Type B pancreatic cell (in vitro differentiated cells): ENCODE measurements around the gene SECISBP2L. TPM values are rescaled to one million over a fixed set of nuclear protein-coding genes. Genes with fewer than 3 reads are reported as not detected.
A peak's percentile ranks its signal among the peaks of the same experiment; 100 is the strongest.

Experiments used
- DNase-seq: peaks from one replicate; pipeline ENCODE4 v3.0.0; 2021; ENCODE audit warnings: mixed read lengths; ENCODE audit not compliant: unreplicated experiment; ENCODE audit errors: extremely low spot score
- H3K27ac Mint-ChIP-seq: 2 replicates; pipeline ENCODE4 v1.8.0; 2021; ENCODE audit warnings: mild to moderate bottlenecking, mixed read lengths
- H3K27me3 Mint-ChIP-seq: 2 replicates; pipeline ENCODE4 v1.8.0; 2021; ENCODE audit warnings: mixed read lengths
- H3K36me3 Mint-ChIP-seq: 2 replicates; pipeline ENCODE4 v1.8.0; 2021; ENCODE audit warnings: mixed read lengths
- H3K4me1 Mint-ChIP-seq: one replicate; pipeline ENCODE4 v1.8.0; 2021; ENCODE audit warnings: mixed read lengths; ENCODE audit not compliant: unreplicated experiment
- H3K4me3 Mint-ChIP-seq: 2 replicates; pipeline ENCODE4 v1.8.0; 2021; ENCODE audit warnings: mild to moderate bottlenecking, mixed read lengths
- H3K9me3 Mint-ChIP-seq: 2 replicates; pipeline ENCODE4 v1.8.0; 2021; ENCODE audit warnings: mixed read lengths
- CTCF ChIP-seq: fragments of 200-600 bp; sonication (generic); conservative IDR thresholded peaks from 2 replicates; pipeline ENCODE4 v1.5.0; 2021; ENCODE audit warnings: antibody characterized with exemption, mild to moderate bottlenecking
- total RNA-seq: library from RNA; stranded (reverse); gene quantifications from 2 replicates; pipeline ENCODE4 v1.2.1, GENCODE V29; 2021; ENCODE audit warnings: low replicate concordance

The SECISBP2L gene
- total RNA-seq, 1 donor from 2014 or later: 51.9 TPM

DNA sequence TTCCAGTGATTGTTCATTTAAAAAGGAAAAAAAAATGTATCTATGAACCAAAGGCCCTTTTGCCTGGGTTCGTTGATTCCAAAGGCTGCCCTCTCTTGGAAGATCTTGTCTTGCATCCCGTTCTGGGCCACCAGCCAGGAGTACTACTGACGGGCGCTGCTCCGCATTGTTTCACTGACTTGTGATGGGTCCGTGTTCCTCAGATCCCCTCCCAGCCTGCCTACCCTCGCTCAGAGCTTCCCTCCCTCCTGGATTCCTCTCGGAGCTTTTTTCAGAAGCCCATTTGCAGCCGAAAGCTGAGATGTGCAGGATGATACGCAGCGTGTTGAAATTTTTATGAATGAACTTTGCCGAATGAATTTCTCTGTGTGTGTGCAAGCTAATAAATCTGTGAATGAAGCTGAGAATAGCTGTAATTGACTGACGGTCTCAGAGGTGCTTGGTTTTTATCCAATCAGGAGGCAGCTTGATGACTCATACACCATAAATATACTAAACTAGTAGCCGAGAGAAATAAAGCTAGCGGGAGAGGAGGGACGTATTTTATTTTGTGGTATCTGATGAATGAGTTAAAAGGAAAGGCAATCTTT, 82.6 kb downstream of the SECISBP2L start, which contains the start of gene SHC4:
Gene SHC4, minus strand, starts transcription at position 396 of the 590 bp plus-strand sequence. CDS start 904 bp downstream, outside the sequence.
- Mint-ChIP-seq H3K4me3 (peak within 1 kb of the TSS; percentile 91), H3K4me1 (peaks cover 20% of the 10 kb centered on the region)

DNA sequence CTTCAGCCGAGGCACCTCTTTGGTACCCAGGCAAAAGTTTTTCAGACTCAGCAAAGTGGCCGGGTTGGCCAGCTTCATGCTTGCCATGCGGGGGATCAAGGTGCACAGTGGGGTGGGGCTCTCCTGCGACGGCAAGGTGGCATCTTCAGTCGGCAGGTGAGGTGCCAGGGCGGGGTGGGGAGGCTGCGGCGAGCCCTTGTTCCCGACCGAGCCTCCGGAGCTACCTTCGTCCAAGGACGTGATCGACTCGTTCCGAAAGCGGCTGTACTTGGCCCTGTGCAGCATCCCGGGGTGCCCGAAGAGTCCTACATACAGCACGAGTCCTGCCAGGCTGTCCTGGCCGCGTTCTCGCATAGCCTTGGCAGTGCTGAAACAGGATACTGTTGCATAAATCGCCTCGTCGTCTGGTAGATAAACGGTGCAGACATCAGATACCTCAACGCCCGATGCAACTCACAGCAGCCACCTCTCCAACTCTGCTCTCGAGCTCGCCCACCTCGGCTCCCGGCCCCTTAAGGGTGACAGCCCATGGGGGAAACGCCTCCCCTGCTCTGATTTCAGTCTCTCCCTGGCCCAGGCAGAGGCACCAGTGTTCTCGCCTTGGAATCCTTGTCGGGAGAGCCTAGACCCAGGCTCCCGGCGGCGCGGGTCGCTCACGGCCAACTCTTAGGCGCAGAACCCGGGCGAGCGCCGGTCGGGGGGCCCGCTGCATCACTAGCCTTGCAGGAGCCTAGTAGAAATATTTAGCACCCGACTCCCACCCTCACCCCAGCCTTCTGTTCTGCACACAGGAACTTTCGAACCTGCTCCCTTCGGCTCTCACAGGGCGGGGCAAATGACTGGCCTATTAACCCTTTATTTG, 83.4 kb downstream of the SECISBP2L start:
- peak overlapping the region; percentile 41 for H3K27ac Mint-ChIP-seq
- H3K9me3 Mint-ChIP-seq: no peaks in the 10 kb centered on the region
- no peak for DNase-seq
- peaks cover 20% of the 10 kb centered on the region for H3K4me1 Mint-ChIP-seq
- H3K4me3 Mint-ChIP-seq: peak overlapping the region; percentile 91
- no peak for TF ChIP-seq CTCF
- H3K27me3 Mint-ChIP-seq: peaks cover 42% of the 10 kb centered on the region
- no peaks in the 10 kb centered on the region for H3K36me3 Mint-ChIP-seq

More for the DNA sequence above, 82.6 kb downstream of the SECISBP2L start, which contains the start of gene SHC4:
- Mint-ChIP-seq H3K9me3 (no peaks in the 10 kb centered on the region), H3K36me3 (no peaks in the 10 kb centered on the region), H3K27ac (peak within 1 kb of the TSS; percentile 41), H3K27me3 (peaks cover 38% of the 10 kb centered on the region)
- peak; percentile 39 for TF ChIP-seq CTCF
- no peak for DNase-seq

GRCh38 chr15:48955967-48956366, 90.3 kb downstream of the SECISBP2L start:
- Mint-ChIP-seq H3K27me3 (peaks cover 21% of the 10 kb centered on the region), H3K4me1 (peaks cover 2% of the 10 kb centered on the region), H3K4me3 (no peak overlapping the region), H3K27ac (no peak overlapping the region), H3K36me3 (peaks cover 3% of the 10 kb centered on the region), H3K9me3 (peaks cover 9% of the 10 kb centered on the region)
- DNase-seq: no peak
- no peak for TF ChIP-seq CTCF

DNA sequence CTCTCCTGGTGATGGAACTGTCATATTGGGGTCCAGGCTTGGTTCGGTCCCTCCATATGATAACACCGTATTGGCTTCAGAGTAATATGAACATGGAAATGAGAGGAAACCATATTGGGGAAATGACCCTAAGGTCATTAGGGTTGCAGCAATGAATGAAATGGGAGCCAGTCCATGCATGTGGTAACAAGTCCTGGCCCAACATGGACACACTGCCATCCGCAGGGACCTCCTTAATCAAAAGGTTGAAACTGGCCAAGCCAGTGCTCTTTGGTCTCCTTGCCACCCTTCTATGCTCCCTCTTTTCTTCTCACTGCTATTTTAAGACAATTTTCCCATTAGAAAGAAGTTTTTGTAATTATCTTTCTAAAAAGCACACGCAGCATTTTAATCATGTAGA, 90.9 kb downstream of the SECISBP2L start:
- Mint-ChIP-seq H3K4me3 (no peak overlapping the region), H3K4me1 (no peaks in the 10 kb centered on the region), H3K27ac (no peak overlapping the region), H3K27me3 (peaks cover 20% of the 10 kb centered on the region), H3K36me3 (peaks cover 3% of the 10 kb centered on the region), H3K9me3 (peaks cover 9% of the 10 kb centered on the region)
- DNase-seq: no peak
- TF ChIP-seq CTCF: no peak

DNA sequence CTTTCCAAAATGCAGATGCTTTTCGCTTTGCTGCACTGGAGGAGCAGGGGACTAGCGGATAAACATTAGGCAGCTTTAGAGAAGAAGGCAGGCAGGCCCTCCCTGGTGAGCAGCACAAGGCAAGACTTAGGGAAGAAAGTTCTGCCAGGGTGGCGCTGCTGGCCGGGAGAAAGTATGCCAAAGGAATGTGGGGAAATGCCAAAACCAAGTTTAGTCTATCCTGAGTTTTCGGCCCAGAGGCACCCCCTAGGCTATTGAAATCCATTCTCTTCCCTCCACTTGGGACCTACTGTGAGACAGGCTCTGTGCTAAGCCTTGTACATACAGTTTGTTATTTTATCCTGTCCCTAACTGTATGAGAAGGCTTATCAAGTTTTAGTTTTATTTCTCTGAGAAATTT, 91.7 kb downstream of the SECISBP2L start:
- no peak for TF ChIP-seq CTCF

More for the DNA sequence above, 91.7 kb downstream of the SECISBP2L start:
- Mint-ChIP-seq H3K36me3 (peaks cover 3% of the 10 kb centered on the region), H3K27ac (no peak overlapping the region), H3K9me3 (peaks cover 9% of the 10 kb centered on the region), H3K27me3 (peaks cover 20% of the 10 kb centered on the region), H3K4me1 (no peaks in the 10 kb centered on the region), H3K4me3 (no peak overlapping the region)
- no peak for DNase-seq
